Measurements from ENCODE around the gene AGMO.

AGMO gene

DNA sequence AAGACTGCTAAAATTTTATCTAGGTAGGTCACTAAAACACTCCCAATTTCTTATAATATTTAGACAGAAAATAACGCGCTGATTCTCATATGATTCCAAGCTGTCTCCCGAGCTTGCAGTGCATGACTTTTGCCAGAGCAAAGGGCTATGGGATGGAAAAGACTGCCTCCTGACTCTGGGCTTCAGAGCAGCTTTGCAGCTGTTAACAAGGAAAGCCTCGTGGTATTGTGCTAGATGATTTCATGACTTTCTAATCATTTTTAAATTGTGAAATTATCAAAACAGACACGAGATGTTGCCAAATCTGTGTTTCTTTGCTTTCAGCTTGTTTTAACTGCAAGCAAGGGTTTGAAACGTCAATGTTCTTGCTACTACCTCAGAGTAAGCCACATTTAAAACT, 238.3 kb downstream of the AGMO start:
- TF ChIP-seq, protein P1, sequence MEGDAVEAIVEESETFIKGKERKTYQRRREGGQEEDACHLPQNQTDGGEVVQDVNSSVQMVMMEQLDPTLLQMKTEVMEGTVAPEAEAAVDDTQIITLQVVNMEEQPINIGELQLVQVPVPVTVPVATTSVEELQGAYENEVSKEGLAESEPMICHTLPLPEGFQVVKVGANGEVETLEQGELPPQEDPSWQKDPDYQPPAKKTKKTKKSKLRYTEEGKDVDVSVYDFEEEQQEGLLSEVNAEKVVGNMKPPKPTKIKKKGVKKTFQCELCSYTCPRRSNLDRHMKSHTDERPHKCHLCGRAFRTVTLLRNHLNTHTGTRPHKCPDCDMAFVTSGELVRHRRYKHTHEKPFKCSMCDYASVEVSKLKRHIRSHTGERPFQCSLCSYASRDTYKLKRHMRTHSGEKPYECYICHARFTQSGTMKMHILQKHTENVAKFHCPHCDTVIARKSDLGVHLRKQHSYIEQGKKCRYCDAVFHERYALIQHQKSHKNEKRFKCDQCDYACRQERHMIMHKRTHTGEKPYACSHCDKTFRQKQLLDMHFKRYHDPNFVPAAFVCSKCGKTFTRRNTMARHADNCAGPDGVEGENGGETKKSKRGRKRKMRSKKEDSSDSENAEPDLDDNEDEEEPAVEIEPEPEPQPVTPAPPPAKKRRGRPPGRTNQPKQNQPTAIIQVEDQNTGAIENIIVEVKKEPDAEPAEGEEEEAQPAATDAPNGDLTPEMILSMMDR (conservative IDR thresholded peaks at IDR 0.05): no peak
- H3K27ac ChIP-seq: no peak overlapping the region

GRCh38 chr7:15317215-15317614, 244.6 kb downstream of the AGMO start:
- H3K27ac ChIP-seq: no peak overlapping the region
- TF ChIP-seq, protein P1 (conservative IDR thresholded peaks at IDR 0.05): no peak

- no peak overlapping the region for H3K27ac ChIP-seq
- TF ChIP-seq, protein P1 (conservative IDR thresholded peaks at IDR 0.05): no peak
Observed at GRCh38 chr7:15315678-15316077, 246.1 kb downstream of the AGMO start.

DNA sequence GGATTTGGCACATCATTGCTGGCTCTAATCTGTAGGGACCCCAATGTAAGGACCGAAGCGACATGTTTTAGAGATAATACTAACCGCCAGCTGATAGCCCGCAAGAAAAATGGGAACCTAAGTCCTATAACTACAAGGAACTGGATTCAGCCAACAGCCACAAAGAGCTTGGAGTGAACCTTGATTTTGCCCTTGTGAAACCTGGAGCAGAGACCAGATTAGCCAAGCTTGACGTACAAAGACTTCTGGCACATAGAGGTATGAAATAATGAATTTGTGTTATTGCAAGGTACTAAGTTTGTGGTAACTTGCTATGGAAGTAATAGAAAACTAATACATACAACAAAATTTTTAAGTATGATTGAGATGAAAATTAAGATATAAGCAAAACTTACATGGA, 246.9 kb downstream of the AGMO start:
- no peak overlapping the region for H3K27ac ChIP-seq
- TF ChIP-seq, protein P1 (conservative IDR thresholded peaks at IDR 0.05): no peak

DNA sequence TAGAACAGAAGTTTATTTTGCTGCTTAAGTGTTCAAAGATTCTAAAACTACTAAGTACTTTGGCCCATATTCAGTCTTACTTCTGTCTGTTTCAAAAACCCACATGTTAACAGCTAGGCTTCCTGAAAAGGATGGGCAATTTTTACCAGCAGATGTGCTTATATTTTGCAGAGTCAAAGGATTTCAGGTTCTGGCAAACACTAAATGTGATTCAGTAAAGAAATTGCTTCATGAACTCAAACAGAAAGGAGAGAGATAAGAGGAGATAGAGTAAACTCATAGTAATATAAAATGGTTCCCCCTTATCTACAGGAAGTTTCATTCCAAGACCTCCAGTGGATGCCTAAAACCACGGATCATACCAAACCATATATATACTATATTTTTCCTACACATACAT, 248.5 kb downstream of the AGMO start:
- TF ChIP-seq, protein P1 (conservative IDR thresholded peaks at IDR 0.05): no peak

GRCh38 chr7:15309872-15310271, 251.9 kb downstream of the AGMO start:
- H3K27ac ChIP-seq: no peak overlapping the region
- TF ChIP-seq, protein P1 (conservative IDR thresholded peaks at IDR 0.05): no peak

More for the DNA sequence above, 248.5 kb downstream of the AGMO start:
- no peak overlapping the region for H3K27ac ChIP-seq

GRCh38 chr7:15308821-15309220, 253.0 kb downstream of the AGMO start:
- H3K27ac ChIP-seq: no peak overlapping the region
- TF ChIP-seq, protein P1 (conservative IDR thresholded peaks at IDR 0.05): no peak

DNA sequence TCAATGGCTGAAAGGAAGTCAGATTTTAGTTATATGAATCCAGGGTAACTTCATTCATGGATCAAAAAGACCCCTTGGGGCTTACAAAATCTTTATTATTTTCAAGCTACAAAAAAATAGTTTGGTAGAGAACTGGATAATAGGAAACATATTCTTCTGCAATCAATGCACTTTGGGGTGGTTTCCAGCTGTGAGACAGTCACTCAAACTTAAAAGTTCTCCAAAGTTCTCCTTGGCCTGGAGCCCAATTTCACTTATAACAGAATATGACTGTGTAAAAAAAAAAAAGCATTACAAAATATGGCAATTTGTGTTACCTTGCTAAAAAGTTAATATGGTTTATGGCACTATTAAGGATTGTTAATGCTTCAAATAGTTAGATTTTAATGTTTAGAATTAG, 255.5 kb downstream of the AGMO start:
- TF ChIP-seq, protein P1 (conservative IDR thresholded peaks at IDR 0.05): no peak

More for the DNA sequence above, 255.5 kb downstream of the AGMO start:
- no peak overlapping the region for H3K27ac ChIP-seq

All from VCaP (cell line).